ENCODE measurements around the gene N4BP3. TPM values are rescaled to one million over a fixed set of nuclear protein-coding genes. Genes with fewer than 3 reads are reported as not detected.
A peak's percentile ranks its signal among the peaks of the same experiment; 100 is the strongest.

Gene N4BP3
- total and polyA plus RNA-seq, 2 of the 13 experiments (the other 11 are each of a cell fraction or from before 2014, with no cell fraction given): 0.13 TPM; not detected in 1

GRCh38 chr5:178120607-178121357 lies 7.5 kb downstream of the N4BP3 start (continued):
- no peak for TF ChIP-seq ZHX2 (IDR thresholded peaks at IDR 0.05; ENCODE audit: low read depth)
- TF ChIP-seq ZHX2 (CRISPR knock-in tag; IDR thresholded peaks at IDR 0.05; ENCODE audit: borderline replicate concordance): no peak
- TF ChIP-seq MXD1 (CRISPR knock-in tag; IDR thresholded peaks at IDR 0.05): peak; percentile 77; the same call in 1 of the 2 replicates
- TF ChIP-seq TBX2 (CRISPR knock-in tag; IDR thresholded peaks at IDR 0.05; ENCODE audit: borderline replicate concordance): 0 out of 2 replicates have a peak, but pooled peaks have one; percentile 23
- TF ChIP-seq STAG1 (CRISPR knock-in tag; IDR thresholded peaks at IDR 0.05): peak; percentile 45
- peak; percentile 71; the same call in 1 of the 2 replicates for TF ChIP-seq ZNF143 (CRISPR knock-in tag; IDR thresholded peaks at IDR 0.05)
- peak; percentile 36; the same call in 1 of the 2 replicates for TF ChIP-seq HOXA3 (CRISPR knock-in tag; IDR thresholded peaks at IDR 0.05)
- 0 out of 2 replicates have a peak, but pooled peaks have one; percentile 24 for TF ChIP-seq ZNF225 (CRISPR knock-in tag; IDR thresholded peaks at IDR 0.05)
- TF ChIP-seq MYPOP (CRISPR knock-in tag; IDR thresholded peaks at IDR 0.05): peak; percentile 80; the same call in 1 of the 2 replicates
- no peak for TF ChIP-seq ZNF329 (CRISPR knock-in tag; IDR thresholded peaks at IDR 0.05; ENCODE audit: low read depth)
- TF ChIP-seq NCOA2 (CRISPR knock-in tag; IDR thresholded peaks at IDR 0.05): 0 out of 2 replicates have a peak, but pooled peaks have one; percentile 15
- peak; percentile 57; the same call in 1 of the 2 replicates for TF ChIP-seq ZNF350 (CRISPR knock-in tag; IDR thresholded peaks at IDR 0.05; ENCODE audit: borderline replicate concordance, low read depth)
- no peak for TF ChIP-seq HMGA1 (CRISPR knock-in tag; conservative IDR thresholded peaks at IDR 0.05)
- no peak for TF ChIP-seq MNT (IDR thresholded peaks at IDR 0.05)
